ENCODE results near the gene CCDC40. TPM values are rescaled to one million over a fixed set of nuclear protein-coding genes. Genes with fewer than 3 reads are reported as not detected.

Gene CCDC40
- total and polyA plus RNA-seq, 2 donors (not counting 1 experiment from before 2014, with no cell fraction given): 0.63 to 3.2 TPM

- intact Hi-C loops (cut with micrococcal nuclease): no loop called here
- Histone ChIP-seq H3K79me2 (ENCODE audit: control insufficient read depth, insufficient read depth, low read length) (no peaks in the 10 kb centered on the region), H3K4me3 (ENCODE audit: control extremely low read depth in 1 of 5, extremely low read depth in 1 of 5, insufficient read depth in 1 of 5, low read depth in 2 of 5, low read length in 4 of 5) (no peak overlapping the region), H3K4me1 (ENCODE audit: control insufficient read depth in 2 of 2, insufficient read depth in 2 of 2, low read length in 2 of 2) (no peaks in the 10 kb centered on the region), H2AFZ (ENCODE audit: insufficient read depth, low read depth, low read length, poor library complexity, severe bottlenecking) (no peak overlapping the region), H3K4me2 (replicated peaks; ENCODE audit: low read depth, low read length, poor library complexity, severe bottlenecking) (no peak overlapping the region), H3K9me3 (ENCODE audit: control extremely low read depth in 1 of 3, control insufficient read depth in 2 of 3, insufficient read depth in 1 of 3, low read length in 2 of 3) (peaks cover 0 to 4% (median 0%) of the 10 kb centered on the region in 3 donors), H3K9ac (ENCODE audit: low read length) (no peak overlapping the region), H3K27me3 (replicated peaks in 1 of 4; ENCODE audit: control extremely low read depth in 1 of 4, control insufficient read depth in 3 of 4, insufficient read depth in 4 of 4, low read length in 3 of 4) (peaks cover 0 to 5% (median 0%) of the 10 kb centered on the region in 4 experiments), H4K20me1 (ENCODE audit: control insufficient read depth, insufficient read depth, low read length, poor library complexity, severe bottlenecking) (no peaks in the 10 kb centered on the region), H3K36me3 (replicated peaks in 1 of 2; ENCODE audit: control extremely low read depth in 1 of 2, control insufficient read depth in 1 of 2, extremely low read depth in 1 of 2, insufficient read depth in 2 of 2, low read length in 1 of 2) (no peaks in the 10 kb centered on the region), H3K27ac (ENCODE audit: low read length in 2 of 2) (no peak overlapping the region)
- Mint-ChIP-seq H3K4me3 (no peak overlapping the region), H3K27ac (no peak overlapping the region), H3K4me1 (no peaks in the 10 kb centered on the region), H3K9me3 (ENCODE audit: insufficient read depth) (no peaks in the 10 kb centered on the region), H3K27me3 (no peaks in the 10 kb centered on the region)
- CTCF ChIA-PET: no interaction called here
- 92% methylated on average over 15 of the region's 24 CpGs for WGBS (ENCODE audit: insufficient coverage)
- POLR2A ChIA-PET: no interaction called here
- no peak for TF ChIP-seq EZH2 (IDR thresholded peaks at IDR 0.05; ENCODE audit: borderline replicate concordance, insufficient read depth, low read depth, low read length, poor library complexity, severe bottlenecking)
- TF ChIP-seq CTCF (IDR thresholded peaks at IDR 0.05): no peak
- no peak for ATAC-seq (ENCODE audit: low read depth)
- no peak for DNase-seq
These were observed 82.9 kb downstream of the CCDC40 start for GRCh38 chr17:80119271-80119791.

GRCh38 chr17:80119839-80120238 is 83.4 kb downstream of the CCDC40 start:
- WGBS (ENCODE audit: insufficient coverage): 89% methylated on average over 8 of the region's 9 CpGs
- ChIA-PET CTCF (no interaction called here), POLR2A (no interaction called here)
- no peaks in the 10 kb centered on the region for H3K9me3 Mint-ChIP-seq (ENCODE audit: insufficient read depth)
- Histone ChIP-seq H3K27ac (ENCODE audit: low read length in 2 of 2) (no peak overlapping the region), H3K79me2 (ENCODE audit: control insufficient read depth, insufficient read depth, low read length) (no peaks in the 10 kb centered on the region), H4K20me1 (ENCODE audit: control insufficient read depth, insufficient read depth, low read length, poor library complexity, severe bottlenecking) (no peaks in the 10 kb centered on the region), H3K4me1 (ENCODE audit: control insufficient read depth in 2 of 2, insufficient read depth in 2 of 2, low read length in 2 of 2) (no peaks in the 10 kb centered on the region), H3K9me3 (ENCODE audit: control extremely low read depth in 1 of 3, control insufficient read depth in 2 of 3, insufficient read depth in 1 of 3, low read length in 2 of 3) (peaks cover 0 to 3% (median 0%) of the 10 kb centered on the region in 3 donors), H3K4me3 (ENCODE audit: control extremely low read depth in 1 of 5, extremely low read depth in 1 of 5, insufficient read depth in 1 of 5, low read depth in 2 of 5, low read length in 4 of 5) (no peak overlapping the region), H3K36me3 (replicated peaks in 1 of 2; ENCODE audit: control extremely low read depth in 1 of 2, control insufficient read depth in 1 of 2, extremely low read depth in 1 of 2, insufficient read depth in 2 of 2, low read length in 1 of 2) (no peaks in the 10 kb centered on the region), H3K9ac (ENCODE audit: low read length) (no peak overlapping the region), H2AFZ (ENCODE audit: insufficient read depth, low read depth, low read length, poor library complexity, severe bottlenecking) (no peak overlapping the region), H3K27me3 (replicated peaks in 1 of 4; ENCODE audit: control extremely low read depth in 1 of 4, control insufficient read depth in 3 of 4, insufficient read depth in 4 of 4, low read length in 3 of 4) (peaks cover 0 to 7% (median 0%) of the 10 kb centered on the region in 4 experiments), H3K4me2 (replicated peaks; ENCODE audit: low read depth, low read length, poor library complexity, severe bottlenecking) (no peak overlapping the region)
- DNase-seq (no peak), ATAC-seq (ENCODE audit: low read depth) (no peak)
- H3K27me3 Mint-ChIP-seq: no peaks in the 10 kb centered on the region
- intact Hi-C loops (cut with micrococcal nuclease): no loop called here
- no peak for TF ChIP-seq CTCF (IDR thresholded peaks at IDR 0.05)
- TF ChIP-seq EZH2 (IDR thresholded peaks at IDR 0.05; ENCODE audit: borderline replicate concordance, insufficient read depth, low read depth, low read length, poor library complexity, severe bottlenecking): no peak
- H3K4me3 Mint-ChIP-seq: no peak overlapping the region
- no peak overlapping the region for H3K27ac Mint-ChIP-seq
- no peaks in the 10 kb centered on the region for H3K4me1 Mint-ChIP-seq

All from B cell (primary cell).